Tibial artery (tissue), 4 donors: ENCODE results near the gene RAPGEF4.

ENCODE experiments used
- DNase-seq, 2 donors: peaks; one replicate each; pipeline ENCODE4 v3.0.0-alpha.2; 2019
- H3K27ac ChIP-seq, 2 donors: fragments of 200-600 bp; sonication (generic) in 1 of 2; 1 replicate in 1 of 2; 2 replicates in 1 of 2; pipeline ENCODE4 v1.5.1; 2018 to 2019; ENCODE audit warnings: mild to moderate bottlenecking in 1 of 2
- H3K27me3 ChIP-seq, 2 donors: fragments of 200-600 bp; sonication (generic) in 1 of 2; one replicate each; pipeline versions ENCODE4 v1.5.1 to v1.6.0; 2016 to 2019
- H3K36me3 ChIP-seq, 3 donors: fragments of 200-600 bp; sonication (generic) in 2 of 3; one replicate each; pipeline ENCODE4 v1.5.1; 2016 to 2019; ENCODE audit warnings: mild to moderate bottlenecking in 2 of 3
- H3K4me1 ChIP-seq, 4 donors: fragments of 200-600 bp; sonication (generic) in 2 of 4; 1 replicate in 3 of 4; 2 replicates in 1 of 4; pipeline ENCODE4 v1.5.1; 2016 to 2019
- H3K4me3 ChIP-seq, 2 donors: fragments of 200-600 bp; sonication (generic) in 1 of 2; 1 replicate in 1 of 2; 2 replicates in 1 of 2; pipeline ENCODE4 v1.5.1; 2018 to 2019; ENCODE audit warnings: mild to moderate bottlenecking in 2 of 2
- H3K9me3 ChIP-seq, 3 donors: fragments of 200-600 bp; sonication (generic) in 1 of 3; one replicate each; pipeline ENCODE4 v1.5.1; 2016 to 2019
- intact Hi-C: fragments of 100-400 bp; cut with DNase I; formaldehyde crosslinking; loops from one replicate; pipeline ENCODE4 v1.15.0; 2023; ENCODE audit warnings: low total_unique reads
- TF ChIP-seq, protein P1 (sequence below), 2 experiments: fragments of 200-600 bp in 1 of 2; fragments of 450-650 bp in 1 of 2; IDR thresholded peaks; one replicate each; pipeline ENCODE4 v1.5.1; 2017 to 2019; ENCODE audit warnings: antibody characterized with exemption in 2 of 2, mild to moderate bottlenecking in 1 of 2, moderate library complexity in 1 of 2

Gene RAPGEF4

DNA sequence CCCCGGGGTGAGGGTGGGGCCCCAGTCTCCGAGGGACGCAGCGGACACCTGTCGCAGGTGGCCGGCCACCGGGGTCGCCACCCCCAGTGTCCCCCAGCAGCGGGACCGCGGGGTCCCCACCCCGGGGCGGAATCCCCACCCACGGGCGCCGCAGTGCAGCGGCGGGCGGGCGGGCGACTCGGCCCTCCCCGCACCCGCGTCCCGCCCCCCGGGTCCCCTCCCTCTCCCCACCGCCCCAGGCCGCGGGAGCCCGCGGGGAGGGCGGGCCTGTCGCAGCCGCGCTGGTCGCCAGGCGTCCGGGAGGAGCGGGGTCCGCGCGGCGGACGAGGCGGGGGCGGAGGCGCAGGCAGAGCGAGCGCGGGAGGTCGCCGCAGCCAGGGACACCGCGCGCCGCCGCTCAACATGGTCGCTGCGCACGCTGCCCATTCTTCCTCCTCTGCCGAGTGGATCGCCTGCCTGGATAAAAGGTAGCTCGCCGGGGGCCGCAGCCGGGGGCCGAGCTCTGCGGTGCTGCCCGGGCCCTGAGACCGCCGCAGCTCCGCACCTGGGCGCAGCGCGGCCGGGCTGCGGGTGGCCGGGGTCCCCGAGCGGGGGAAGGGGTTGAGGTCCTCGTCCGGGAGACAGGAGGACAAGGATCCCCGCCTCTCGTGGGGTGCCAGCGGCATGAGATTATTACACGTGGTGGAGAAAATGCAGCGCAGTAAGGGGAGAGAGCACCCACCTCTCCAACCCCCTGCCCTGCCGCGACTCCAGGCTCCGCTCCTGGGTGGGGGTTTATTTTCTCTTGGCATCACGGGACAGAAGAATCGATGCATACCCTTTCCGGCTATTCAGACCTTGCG lies at the start of gene RAPGEF4:
Gene RAPGEF4, plus strand, starts transcription at position 264 of the 842 bp plus-strand sequence. Its CDS starts 139 bp downstream, at position 403.
- no peaks in the 10 kb centered on the region for H3K36me3 ChIP-seq
- DNase-seq, result no peak
- H3K27ac ChIP-seq, result no peak within 1 kb of the TSS
- TF ChIP-seq, protein P1, sequence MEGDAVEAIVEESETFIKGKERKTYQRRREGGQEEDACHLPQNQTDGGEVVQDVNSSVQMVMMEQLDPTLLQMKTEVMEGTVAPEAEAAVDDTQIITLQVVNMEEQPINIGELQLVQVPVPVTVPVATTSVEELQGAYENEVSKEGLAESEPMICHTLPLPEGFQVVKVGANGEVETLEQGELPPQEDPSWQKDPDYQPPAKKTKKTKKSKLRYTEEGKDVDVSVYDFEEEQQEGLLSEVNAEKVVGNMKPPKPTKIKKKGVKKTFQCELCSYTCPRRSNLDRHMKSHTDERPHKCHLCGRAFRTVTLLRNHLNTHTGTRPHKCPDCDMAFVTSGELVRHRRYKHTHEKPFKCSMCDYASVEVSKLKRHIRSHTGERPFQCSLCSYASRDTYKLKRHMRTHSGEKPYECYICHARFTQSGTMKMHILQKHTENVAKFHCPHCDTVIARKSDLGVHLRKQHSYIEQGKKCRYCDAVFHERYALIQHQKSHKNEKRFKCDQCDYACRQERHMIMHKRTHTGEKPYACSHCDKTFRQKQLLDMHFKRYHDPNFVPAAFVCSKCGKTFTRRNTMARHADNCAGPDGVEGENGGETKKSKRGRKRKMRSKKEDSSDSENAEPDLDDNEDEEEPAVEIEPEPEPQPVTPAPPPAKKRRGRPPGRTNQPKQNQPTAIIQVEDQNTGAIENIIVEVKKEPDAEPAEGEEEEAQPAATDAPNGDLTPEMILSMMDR (IDR thresholded peaks at IDR 0.05), result no peak
- peaks cover 0 to 16% (median 13%) of the 10 kb centered on the region in 4 donors for H3K4me1 ChIP-seq
- intact Hi-C loops, result no loop called here
- peak within 1 kb of the TSS; percentile 47 to 56 for H3K4me3 ChIP-seq
- H3K9me3 ChIP-seq, result no peaks in the 10 kb centered on the region
- peaks cover 0 to 16% of the 10 kb centered on the region in 2 donors for H3K27me3 ChIP-seq

DNA sequence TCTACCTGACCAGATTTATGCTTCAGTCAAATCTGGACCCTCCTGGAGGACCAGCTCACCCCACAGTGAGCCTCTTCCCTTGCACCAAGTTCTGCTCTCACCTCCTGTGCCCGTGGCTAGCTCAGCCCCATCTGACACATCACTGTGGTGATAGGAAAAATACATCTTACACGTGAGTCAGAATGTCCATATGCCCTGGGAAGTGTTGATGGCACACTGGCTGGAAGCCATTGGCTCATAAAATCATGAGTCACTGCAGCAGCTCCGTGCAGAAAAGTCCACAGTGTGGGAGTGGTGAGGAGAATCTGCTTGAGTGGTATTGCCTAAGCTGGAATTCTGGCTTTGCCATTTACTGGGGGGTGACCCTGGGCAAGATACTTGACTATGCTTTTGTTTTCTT lies 42.6 kb upstream of the RAPGEF4 start:
- intact Hi-C loops, result no loop called here
- peak; percentile 32 to 73 for DNase-seq

DNA sequence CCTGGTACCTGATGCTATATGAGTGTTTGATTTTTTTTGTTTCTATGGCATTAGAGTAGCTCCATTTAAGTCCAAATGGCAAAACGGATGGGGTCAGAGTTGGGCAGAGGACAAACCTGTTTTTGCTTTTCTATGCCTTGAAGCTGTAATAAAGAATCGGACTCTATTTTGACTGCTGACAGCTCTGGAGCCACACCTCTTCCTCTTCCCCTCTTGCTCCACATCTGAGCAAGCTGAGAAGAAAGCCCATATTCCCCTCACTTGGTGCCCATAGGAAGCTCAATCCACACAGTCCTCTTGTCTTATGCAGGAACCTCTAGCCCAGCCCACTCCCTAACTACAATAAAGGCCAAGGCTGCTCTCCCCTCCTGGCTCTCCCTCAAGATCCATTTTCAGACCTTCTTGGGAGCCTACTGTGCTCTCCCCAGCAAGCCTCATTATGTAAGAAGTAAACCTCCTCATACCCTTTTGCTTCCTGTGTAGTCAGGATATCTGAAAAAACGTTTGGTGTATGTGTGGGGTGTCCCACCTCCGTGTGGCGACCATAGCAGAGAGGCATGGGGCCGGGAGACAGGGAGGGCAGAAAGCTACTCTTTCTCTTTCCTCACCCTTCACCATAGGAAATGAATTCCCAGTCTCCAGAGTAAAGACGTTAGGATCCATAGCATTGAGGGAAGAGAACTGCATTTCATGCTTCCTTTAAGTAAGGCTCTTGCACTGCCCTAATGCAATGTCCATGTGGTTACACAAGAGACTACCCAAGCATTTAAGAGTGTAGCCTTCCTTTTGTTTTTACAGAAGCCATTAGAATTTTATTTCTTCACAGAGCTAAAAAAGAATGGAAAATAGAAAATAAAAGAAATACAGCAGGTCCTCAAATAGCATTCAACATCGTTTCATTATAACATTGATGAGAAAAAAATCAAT lies 41.9 kb upstream of the RAPGEF4 start:
- Histone ChIP-seq H3K9me3 (no peaks in the 10 kb centered on the region), H3K4me1 (peaks cover 0 to 7% (median 2%) of the 10 kb centered on the region in 4 donors), H3K27me3 (no peaks in the 10 kb centered on the region), H3K27ac (no peak overlapping the region), H3K36me3 (no peaks in the 10 kb centered on the region), H3K4me3 (no peak overlapping the region)
- intact Hi-C loops, result no loop called here
- no peak for DNase-seq
- TF ChIP-seq, protein P1 (IDR thresholded peaks at IDR 0.05), result no peak

More for the DNA sequence above, 42.6 kb upstream of the RAPGEF4 start:
- Histone ChIP-seq H3K4me1 (peaks cover 0 to 7% (median 2%) of the 10 kb centered on the region in 4 donors), H3K4me3 (no peak overlapping the region), H3K9me3 (no peaks in the 10 kb centered on the region), H3K36me3 (no peaks in the 10 kb centered on the region), H3K27me3 (no peaks in the 10 kb centered on the region), H3K27ac (no peak overlapping the region)
- TF ChIP-seq, protein P1 (IDR thresholded peaks at IDR 0.05), result no peak

DNA sequence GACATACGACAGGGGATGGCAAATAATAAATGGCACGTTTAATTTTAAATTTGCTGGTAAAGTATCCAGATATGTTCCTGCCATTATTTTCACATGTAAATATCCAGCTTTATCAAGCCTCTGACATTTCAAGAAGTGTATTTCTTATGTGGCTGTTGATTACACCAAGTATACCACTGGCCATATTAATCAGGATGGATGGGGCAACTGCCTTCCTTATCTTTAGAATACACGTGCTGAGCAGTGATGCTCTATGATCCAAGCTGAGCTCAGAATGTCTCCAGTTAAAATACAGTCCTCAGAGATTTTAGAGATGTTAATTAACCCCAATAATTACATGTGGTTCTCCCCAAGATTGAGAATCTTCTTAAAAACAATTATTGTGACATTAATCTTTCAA lies 38.3 kb upstream of the RAPGEF4 start:
- H3K9me3 ChIP-seq, result no peaks in the 10 kb centered on the region
- no peaks in the 10 kb centered on the region for H3K27me3 ChIP-seq
- intact Hi-C loops, result no loop called here
- peaks cover 0 to 7% (median 2%) of the 10 kb centered on the region in 4 donors for H3K4me1 ChIP-seq
- TF ChIP-seq, protein P1 (IDR thresholded peaks at IDR 0.05), result no peak
- no peak for DNase-seq
- no peak overlapping the region for H3K27ac ChIP-seq
- no peak overlapping the region for H3K4me3 ChIP-seq
- H3K36me3 ChIP-seq, result no peaks in the 10 kb centered on the region

DNA sequence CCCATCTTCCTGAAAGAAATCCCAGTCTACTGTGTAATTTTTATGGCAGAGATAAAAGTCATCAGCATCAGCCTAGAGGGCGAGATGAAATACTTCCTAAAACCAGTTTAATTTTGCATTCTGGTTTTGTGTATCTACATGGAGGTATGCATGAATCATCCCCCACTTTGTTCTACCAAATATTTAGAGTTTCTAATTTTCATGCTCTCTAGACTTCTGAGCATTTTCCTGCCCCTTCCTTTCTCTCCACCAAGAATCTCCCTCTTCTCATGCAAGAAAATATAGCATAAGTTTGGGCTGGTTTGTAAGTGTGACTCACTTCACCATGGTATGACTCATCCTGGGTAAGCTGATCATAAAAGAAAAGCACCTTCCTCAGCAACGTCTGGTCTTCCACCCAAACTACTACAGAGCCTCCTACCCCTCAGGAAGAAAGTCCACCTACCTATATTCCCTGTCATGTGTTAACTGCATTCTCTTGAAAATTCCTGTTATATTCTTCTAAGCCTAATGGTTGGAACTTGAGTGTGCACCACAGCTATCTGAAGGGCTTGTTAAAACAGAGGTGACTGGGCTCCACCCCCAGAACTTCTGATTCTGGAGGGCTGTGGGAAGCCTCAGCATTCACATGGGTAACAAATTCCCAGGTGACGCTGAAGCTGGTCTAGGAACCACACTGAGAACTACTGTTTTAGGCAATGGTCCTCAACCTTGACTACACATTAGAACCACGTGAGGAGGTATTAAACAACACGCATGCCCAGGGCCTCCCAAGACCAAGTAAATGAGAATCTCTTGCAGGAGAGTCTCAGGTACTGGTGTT lies 37.4 kb upstream of the RAPGEF4 start:
- TF ChIP-seq, protein P1 (IDR thresholded peaks at IDR 0.05), result no peak
- Histone ChIP-seq H3K27ac (no peak overlapping the region), H3K36me3 (no peaks in the 10 kb centered on the region), H3K9me3 (no peaks in the 10 kb centered on the region), H3K27me3 (no peaks in the 10 kb centered on the region), H3K4me3 (no peak overlapping the region), H3K4me1 (peaks cover 0 to under 1% (median under 1%) of the 10 kb centered on the region in 4 donors)
- intact Hi-C loops, result no loop called here
- no peak for DNase-seq
